K562 (cell line): ENCODE data around the gene TCOF1. TPM values are rescaled to one million over a fixed set of nuclear protein-coding genes. Genes with fewer than 3 reads are reported as not detected.

Experiments used
- ATAC-seq: fragments of 200-7000 bp; cut with Tn5 transposase; 3 replicates; pipeline ENCODE4 v1.9.1; 2020; ENCODE audit warnings: moderate library complexity
- BruUV-seq: library from RNA; stranded (reverse); fragments of 400-500 nt; replicated peaks from 2 replicates; lab custom pipeline; 2021; lab: Mats Ljungman, UMichigan
- CTCF ChIA-PET: fragments of 300-600 bp; formaldehyde crosslinking; extraction: SDS; loops from one replicate; lab custom pipeline; 2021; ENCODE audit warnings: low intra/inter-chr PET ratio; lab: Yijun Ruan, JAX
- POLR2A ChIA-PET: fragments of 300-600, 350-650 bp; sonication (Branson Sonifier 250); formaldehyde crosslinking; extraction: SDS; loops from one replicate; lab custom pipeline; 2021; ENCODE audit warnings: antibody characterized with exemption, inconsistent platforms; lab: Yijun Ruan, JAX
- DNase-seq, 4 experiments: peaks; one replicate each; pipeline versions ENCODE4 v3.0.0 to v3.0.0-alpha.2; 2011 to 2018; ENCODE audit warnings: low spot score in 3 of 4, mixed read lengths in 3 of 4; ENCODE audit errors: extremely low read depth in 1 of 4
- FAIRE-seq: peaks from 2 replicates; lab custom pipeline; 2011; peaks lifted over from hg19 to GRCh38; lab: Jason Lieb, UNC
- H2AFZ ChIP-seq: 2 replicates; pipeline ENCODE4 v1.6.0; 2011; ENCODE audit warnings: low read depth, low read length, control low read depth, inconsistent platforms
- H3K27ac ChIP-seq: fragments of 200-600 bp; 3 replicates; pipeline ENCODE4 v1.8.0; 2011; ENCODE audit warnings: low read depth, mild to moderate bottlenecking, control low read depth, inconsistent platforms, low read length, moderate library complexity, mixed read lengths; ENCODE audit errors: extremely low read depth
- H3K27me3 ChIP-seq, 2 experiments: fragments of 300-600 bp in 1 of 2; 2 replicates in 1 of 2; 3 replicates in 1 of 2; pipeline versions ENCODE4 v1.6.0 to v1.8.0; 2011; ENCODE audit warnings: inconsistent platforms in 2 of 2, low read length in 2 of 2, mild to moderate bottlenecking in 1 of 2, mixed read lengths in 1 of 2, moderate library complexity in 1 of 2; ENCODE audit not compliant: control insufficient read depth in 2 of 2, insufficient read depth in 2 of 2
- H3K36me3 ChIP-seq: fragments of 300-600 bp; 3 replicates; pipeline ENCODE4 v1.8.0; 2011; ENCODE audit warnings: mild to moderate bottlenecking, low read length, inconsistent platforms; ENCODE audit not compliant: control insufficient read depth, insufficient read depth
- H3K4me1 ChIP-seq, 2 experiments: fragments of 200-600 bp in 1 of 2; replicated peaks in 1 of 2; 2 replicates in 1 of 2; 3 replicates in 1 of 2; pipeline versions ENCODE4 v1.5.1 to v1.8.0; 2011; ENCODE audit warnings: inconsistent platforms in 2 of 2, low read length in 2 of 2, mild to moderate bottlenecking in 1 of 2, mixed read lengths in 1 of 2, moderate library complexity in 1 of 2; ENCODE audit not compliant: control insufficient read depth in 2 of 2, insufficient read depth in 2 of 2
- H3K4me2 ChIP-seq: 2 replicates; pipeline ENCODE4 v1.6.1; 2011; ENCODE audit warnings: low read length, control low read depth, inconsistent platforms, mixed read lengths; ENCODE audit not compliant: insufficient read depth
- H3K4me3 ChIP-seq: fragments of 200-600 bp; sonication (generic), shearing (Covaris generic); 2 replicates; pipeline ENCODE4 v1.5.1; 2016; ENCODE audit warnings: control low read depth, inconsistent platforms
- H3K79me2 ChIP-seq: fragments of 200-600 bp; 3 replicates; pipeline ENCODE4 v1.8.0; 2011; ENCODE audit warnings: low read length, inconsistent platforms; ENCODE audit not compliant: control insufficient read depth, insufficient read depth
- H3K9ac ChIP-seq, 2 experiments: 2 replicates each; pipeline versions ENCODE4 v1.6.0 to v1.6.1; 2011; ENCODE audit warnings: low read depth in 2 of 2, low read length in 2 of 2, control low read depth in 1 of 2, inconsistent platforms in 1 of 2, mild to moderate bottlenecking in 1 of 2, mixed read lengths in 1 of 2; ENCODE audit not compliant: insufficient read depth in 1 of 2
- H3K9me1 ChIP-seq: one replicate; pipeline ENCODE4 v1.6.0; 2011; ENCODE audit warnings: inconsistent platforms, mild to moderate bottlenecking, low read length, moderate library complexity; ENCODE audit not compliant: control insufficient read depth, insufficient read depth
- H3K9me3 ChIP-seq: replicated peaks from 2 replicates; pipeline ENCODE4 v1.5.1; 2011; ENCODE audit warnings: low read depth, low read length, inconsistent platforms; ENCODE audit not compliant: control insufficient read depth, insufficient read depth
- H4K20me1 ChIP-seq: replicated peaks from 2 replicates; pipeline ENCODE4 v1.6.1; 2011; ENCODE audit warnings: low read length, inconsistent platforms, mixed read lengths; ENCODE audit not compliant: control insufficient read depth, insufficient read depth
- BDP1 ChIP-seq: IDR thresholded peaks from 3 replicates; pipeline ENCODE4 v1.6.1; 2011; ENCODE audit not compliant: insufficient read length, insufficient read depth
- DNMT1 ChIP-seq: fragments of 450-650 bp; IDR thresholded peaks from 2 replicates; pipeline ENCODE4 v1.6.1; 2016; ENCODE audit warnings: antibody characterized with exemption, mild to moderate bottlenecking
- FOS ChIP-seq: IDR thresholded peaks from 3 replicates; pipeline ENCODE4 v1.6.1; 2011; ENCODE audit not compliant: insufficient read length; ENCODE audit errors: extremely low read depth
- GABPB2 ChIP-seq: fragments of 250-450 bp; sonication (Bioruptor Pico); conservative IDR thresholded peaks from 2 replicates; pipeline ENCODE4 v1.5.1; 2021; ENCODE audit warnings: mild to moderate bottlenecking
- HDAC2 ChIP-seq: fragments of 450-650 bp; IDR thresholded peaks from 2 replicates; pipeline ENCODE4 v1.6.1; 2016; ENCODE audit warnings: mild to moderate bottlenecking
- NCOA4 ChIP-seq: fragments of 450-650 bp; IDR thresholded peaks from 2 replicates; pipeline ENCODE4 v1.6.1; 2018; ENCODE audit warnings: mild to moderate bottlenecking; ENCODE audit not compliant: partially characterized antibody
- NR4A1 ChIP-seq, 2 experiments: fragments of 250-450 bp in 1 of 2; fragments of 450-650 bp in 1 of 2; sonication (Bioruptor Pico) in 1 of 2; IDR thresholded peaks; 2 replicates each; pipeline versions ENCODE4 v1.4.0 to v1.6.1; 2016 to 2020; ENCODE audit warnings: mild to moderate bottlenecking in 2 of 2, missing compliant biosample characterization in 1 of 2, missing genetic modification characterization in 1 of 2, moderate library complexity in 1 of 2
- POLR2G ChIP-seq: fragments of 200-400 bp; formaldehyde crosslinking; IDR thresholded peaks from 2 replicates; pipeline ENCODE4 v1.6.1; 2017; ENCODE audit warnings: low read depth, mild to moderate bottlenecking, antibody characterized with exemption, low read length, moderate library complexity
- POLR3G ChIP-seq: IDR thresholded peaks from 2 replicates; pipeline ENCODE4 v1.6.1; 2011; ENCODE audit not compliant: insufficient read length, insufficient replicate concordance; ENCODE audit errors: extremely low read depth
- PRDM10 ChIP-seq: fragments of 450-650 bp; IDR thresholded peaks from 2 replicates; pipeline ENCODE4 v1.6.1; 2018; ENCODE audit not compliant: partially characterized antibody
- RAD51 ChIP-seq: fragments of 450-650 bp; IDR thresholded peaks from 2 replicates; pipeline ENCODE4 v1.7.1; 2016; ENCODE audit warnings: low read depth, mild to moderate bottlenecking, borderline replicate concordance
- RBFOX2 ChIP-seq: fragments of 200-400 bp; formaldehyde crosslinking; IDR thresholded peaks from 2 replicates; pipeline ENCODE4 v1.6.1; 2017; ENCODE audit warnings: low read depth, mild to moderate bottlenecking, low read length, moderate library complexity
- SMAD4 ChIP-seq: fragments of 250-450 bp; sonication (Bioruptor Pico); conservative IDR thresholded peaks from 2 replicates; pipeline ENCODE4 v1.8.0; 2021; ENCODE audit warnings: inconsistent platforms, mild to moderate bottlenecking, moderate library complexity
- TCF7L2 ChIP-seq: fragments of 150-350 bp; IDR thresholded peaks from 2 replicates; pipeline ENCODE4 v1.6.1; 2016; ENCODE audit warnings: low read depth, mild to moderate bottlenecking, low read length, moderate library complexity
- U2AF1 ChIP-seq: fragments of 200-400 bp; formaldehyde crosslinking; optimal IDR thresholded peaks from 2 replicates; pipeline ENCODE3; 2017; ENCODE audit warnings: mild to moderate bottlenecking, low read depth, low read length, moderate library complexity
- USF2 ChIP-seq: sonication (generic); formaldehyde crosslinking; IDR thresholded peaks from 2 replicates; pipeline ENCODE4 v1.5.0; 2020; ENCODE audit warnings: missing genetic modification reagents
- ZNF589 ChIP-seq: fragments of 200-800 bp; sonication (Bioruptor generic); IDR thresholded peaks from 2 replicates; pipeline ENCODE4 v1.6.1; 2016; ENCODE audit warnings: low read depth, missing genetic modification characterization, missing compliant biosample characterization
- WGBS: fragments of 100-300 bp; shearing (Covaris generic); methylation state at CpG from one replicate; pipeline ENCODE4 v1.1.6; 2016; ENCODE audit warnings: low coverage, mixed read lengths; ENCODE audit not compliant: insufficient coverage; ENCODE audit errors: missing lambda C conversion rate; 5-methylcytosine and 5-hydroxymethylcytosine counted together
- in situ Hi-C: fragments of 300-500 bp; cut with MboI; formaldehyde crosslinking; loops from 4 replicates; pipeline ENCODE4 v1.15.0; 2018; ENCODE audit warnings: inconsistent platforms, mixed read lengths
- intact Hi-C: fragments of 100-400 bp; cut with micrococcal nuclease; formaldehyde crosslinking; loops from 2 replicates; pipeline ENCODE4 v1.14.2; 2022
- polyA plus RNA-seq, 8 experiments: library from polyadenylated mRNA; depleted of rRNA in 4 of 8; stranded (reverse) in 5 of 8; unstranded in 3 of 8; fragments of >200 nt; fragmentation: Nextera tagmentation in 2 of 8; fragmentation: Illumina TruSeq in 1 of 8; extraction: Ambion mirVana in 2 of 8; extraction: Trizol in 1 of 8; gene quantifications; 2 replicates each; pipeline versions ENCODE4 v1.2.1 to v1.2.3, GENCODE V29; 2011 to 2014; ENCODE audit warnings: inconsistent platforms in 1 of 8, missing spikeins in 1 of 8
- total RNA-seq, 7 experiments: library from RNA; depleted of rRNA in 6 of 7; stranded (reverse); fragments of >200 nt in 6 of 7; fragmentation: Illumina TruSeq in 2 of 7; extraction: Trizol in 2 of 7; gene quantifications; 2 replicates each; pipeline versions ENCODE4 v1.2.1 to v1.2.3, GENCODE V29; 2011 to 2021; ENCODE audit warnings: low replicate concordance in 1 of 7

The TCOF1 gene
- total and polyA plus RNA-seq, 9 of the 15 experiments (the other 6 are each of a cell fraction or from before 2014, with no cell fraction given): 9.8 to 134 (median 61.7) TPM

GRCh38 chr5:150441813-150442698 is 84.6 kb downstream of the TCOF1 start:
- in situ Hi-C loops: no loop called here
- DNase-seq (no peak), FAIRE-seq (peak; percentile 32), ATAC-seq (peak; percentile 39)
- H3K79me2 ChIP-seq: peaks cover 14% of the 10 kb centered on the region
- peaks cover 40% of the 10 kb centered on the region for H3K36me3 ChIP-seq
- 40% methylated on average over 18 of the region's 18 CpGs for WGBS
- H3K9me1 ChIP-seq: no peaks in the 10 kb centered on the region
- intact Hi-C loops: no loop called here
- no TSS peak for BruUV-seq
- ChIA-PET POLR2A (interaction anchor here (0.7 to 2.2 kb wide), 5 partner anchors 10 to 153 kb away, joined by 3 to 17 read pairs (median 3); no protein-coding TSS in a partner anchor), CTCF (no interaction called here)
- H3K9ac ChIP-seq: peak overlapping the region in 1 of 2 experiments; percentile 73; a peak in 1 of 4 replicates
- H4K20me1 ChIP-seq: peaks cover 21% of the 10 kb centered on the region
- peaks cover 3 to 17% of the 10 kb centered on the region in 2 experiments; a peak in 4 of 5 replicates for H3K4me1 ChIP-seq
- H3K27ac ChIP-seq: no peak overlapping the region; the same call in 2 of the 3 replicates
- no peak overlapping the region for H3K4me3 ChIP-seq
- no peaks in the 10 kb centered on the region; a peak in 1 of 5 replicates for H3K27me3 ChIP-seq
- no peaks in the 10 kb centered on the region for H3K9me3 ChIP-seq
- H2AFZ ChIP-seq: no peak overlapping the region
- no peak overlapping the region for H3K4me2 ChIP-seq
- TF ChIP-seq SMAD4 (no peak), ZNF589 (CRISPR knock-in tag) (no peak), POLR2G (peak; percentile 57), FOS (no peak), TCF7L2 (no peak), NCOA4 (no peak), U2AF1 (no peak), USF2 (CRISPR knock-in tag) (no peak), RBFOX2 (peak; percentile 21; the same call in 1 of the 2 replicates), BDP1 (no peak), PRDM10 (no peak), NR4A1 (CRISPR knock-in tag; IDR thresholded peaks at IDR 0.05) (no peak), NR4A1 (tag; IDR thresholded peaks at IDR 0.05) (no peak), HDAC2 (no peak), RAD51 (no peak), GABPB2 (CRISPR knock-in tag) (no peak), POLR3G (no peak), DNMT1 (no peak)
